Hepatic stellate cell (primary cell): ENCODE results near the gene LONRF2.
"Not testable (repeated sequence)": the region's sequence is repeated elsewhere in the genome, so short reads cannot be mapped to it uniquely, and the experiment has no call there.

Experiments used
- DNase-seq: peaks from one replicate; pipeline ENCODE4 v3.0.0; 2011; ENCODE audit warnings: low spot score

Gene LONRF2

DNA sequence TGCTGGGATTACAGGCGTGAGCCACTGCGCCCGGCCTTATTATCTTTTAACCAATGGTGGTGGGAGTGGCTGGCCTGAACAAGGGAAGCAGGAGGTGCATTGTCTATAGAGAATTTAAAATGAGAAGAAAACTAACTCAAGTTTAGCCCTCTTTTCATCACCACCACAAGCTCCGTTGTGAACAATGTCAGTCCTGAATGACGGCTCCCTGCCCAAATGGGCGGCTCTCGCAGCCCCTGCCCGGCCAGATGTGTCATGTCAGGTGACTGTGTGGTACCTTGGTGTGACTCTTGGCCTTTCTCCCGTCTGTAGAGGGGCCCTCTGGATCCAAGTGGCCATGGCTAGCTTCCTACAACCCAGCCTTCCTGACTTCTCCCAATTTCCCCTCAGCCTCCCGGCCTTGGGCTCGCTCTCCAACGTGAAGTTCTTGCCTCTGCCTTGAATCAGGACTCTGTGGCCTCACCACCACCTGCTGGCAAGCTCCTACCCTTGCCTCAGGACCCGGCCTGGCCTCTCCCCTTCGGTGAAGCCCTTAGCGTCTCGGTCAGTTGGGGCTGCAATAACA, 67.6 kb downstream of the LONRF2 start:
- DNase-seq, result no peak

DNA sequence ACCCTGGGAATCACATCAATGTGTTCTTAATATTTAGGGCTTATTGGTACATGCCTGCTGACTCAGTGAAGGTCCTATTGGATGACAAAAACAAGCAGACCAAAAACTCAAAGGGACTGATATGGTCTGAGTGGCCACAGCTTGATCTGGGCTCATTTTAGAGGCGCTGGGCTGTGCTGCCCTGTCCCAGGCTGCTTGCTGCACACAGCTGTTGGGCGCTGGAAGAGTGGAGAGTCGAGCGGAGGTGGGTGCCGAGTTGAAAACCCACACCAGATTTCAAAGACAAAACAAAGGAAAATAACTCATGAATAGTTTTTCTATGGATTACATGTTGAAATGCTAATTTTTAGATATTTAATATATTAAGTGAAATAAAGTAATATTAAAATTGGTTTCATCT, 68.5 kb downstream of the LONRF2 start:
- DNase-seq, result no peak

DNA sequence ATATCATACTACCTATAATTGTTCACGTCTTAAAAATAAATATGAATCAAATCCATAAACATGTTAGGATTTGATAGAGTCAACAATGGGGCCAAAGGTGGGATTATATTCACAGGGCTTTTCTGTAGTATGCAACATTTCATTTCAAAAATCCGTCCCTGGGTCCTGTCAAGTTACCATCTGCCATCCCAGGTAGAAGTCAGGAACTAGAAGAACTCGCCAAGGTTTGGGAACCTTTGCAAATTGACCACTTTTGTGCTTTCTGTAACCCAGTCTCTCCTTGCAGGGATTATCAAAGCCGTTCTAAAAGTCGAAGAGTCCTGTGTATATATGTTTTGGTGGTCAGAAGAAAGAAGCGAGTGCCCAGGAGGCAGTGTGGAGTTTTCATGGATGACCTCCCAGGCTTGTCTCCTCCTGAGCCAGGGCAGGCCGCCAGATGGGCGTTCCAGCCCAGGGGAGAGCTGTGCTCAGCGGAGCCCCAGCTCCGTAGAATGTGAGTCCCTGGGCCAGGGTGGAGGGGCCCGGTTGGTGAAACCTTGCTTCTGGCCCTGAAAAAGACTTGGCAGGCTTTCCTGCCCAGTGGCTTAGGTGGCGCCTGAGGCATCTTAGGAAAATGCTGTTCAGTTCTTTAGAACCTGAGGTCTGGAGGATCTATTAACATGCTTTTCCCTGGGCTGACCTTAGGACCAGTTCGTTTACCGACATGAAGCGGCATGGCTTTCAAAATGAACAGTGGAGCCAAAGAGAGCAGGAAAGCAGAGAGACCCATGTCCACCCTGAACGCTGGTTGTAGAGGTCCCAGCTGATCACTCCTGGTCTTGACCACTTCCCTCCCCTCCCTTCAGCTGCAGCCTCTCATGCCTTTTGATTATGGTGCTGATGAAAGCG, 69.2 kb downstream of the LONRF2 start:
- DNase-seq, result no peak

DNA sequence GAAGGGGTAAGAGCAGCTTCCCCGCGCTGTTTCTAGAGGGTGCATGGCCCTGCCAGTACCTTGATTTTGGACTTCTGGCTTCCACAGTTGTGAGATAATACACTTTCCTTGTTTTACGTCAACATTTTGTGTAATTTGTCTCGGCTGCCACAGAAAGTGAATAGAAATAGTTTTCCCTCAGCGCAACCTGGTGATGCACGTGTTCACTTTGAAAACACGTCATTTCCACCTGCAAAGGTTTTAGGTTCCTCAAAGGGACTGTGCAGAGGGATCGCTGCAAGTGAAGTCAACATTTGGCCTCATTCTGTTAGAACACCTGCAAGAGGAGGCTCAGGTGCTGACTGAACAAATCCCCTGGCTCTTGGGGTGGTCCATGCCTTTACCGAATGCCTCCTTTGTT, 71.7 kb downstream of the LONRF2 start:
- no peak for DNase-seq

DNA sequence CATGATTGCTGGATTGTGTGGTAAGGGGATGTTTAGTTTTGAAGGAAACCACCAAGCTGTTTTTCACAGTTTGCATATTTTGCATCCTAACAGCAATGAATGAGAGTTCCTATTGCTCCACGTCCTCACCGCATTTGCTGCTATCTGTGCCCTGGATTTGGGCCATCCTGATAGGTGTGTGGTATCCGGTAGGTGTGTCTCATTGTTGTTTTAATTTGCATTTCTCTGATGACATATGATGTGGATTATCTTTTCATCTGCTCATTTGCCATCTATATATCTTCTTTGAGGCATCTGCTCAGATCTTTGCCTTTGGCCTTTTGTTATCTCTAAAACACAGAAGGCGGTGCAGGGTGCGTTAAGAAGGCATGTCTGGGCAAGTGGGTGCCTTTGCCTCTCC, 73.3 kb downstream of the LONRF2 start:
- no peak for DNase-seq

DNA sequence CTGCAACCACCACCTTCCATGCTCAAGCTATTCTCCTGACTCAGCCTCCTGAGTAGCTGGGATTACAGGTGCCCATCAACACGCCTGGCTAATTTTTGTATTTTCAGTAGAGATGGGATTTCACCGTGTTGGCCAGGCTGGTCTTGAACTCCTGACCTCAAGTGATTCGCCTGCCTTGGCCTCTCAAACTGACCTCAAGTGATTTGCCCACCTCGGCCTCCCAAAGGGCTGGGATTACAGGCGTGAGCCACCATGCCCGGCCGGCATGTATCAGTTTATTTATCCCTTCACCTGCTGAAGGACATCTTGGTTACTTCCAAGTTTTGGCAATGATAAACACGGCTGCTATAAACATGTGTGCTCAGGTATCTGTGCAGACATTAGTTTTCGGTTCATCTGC, 73.7 kb downstream of the LONRF2 start:
- DNase-seq, result not testable (repeated sequence)

DNA sequence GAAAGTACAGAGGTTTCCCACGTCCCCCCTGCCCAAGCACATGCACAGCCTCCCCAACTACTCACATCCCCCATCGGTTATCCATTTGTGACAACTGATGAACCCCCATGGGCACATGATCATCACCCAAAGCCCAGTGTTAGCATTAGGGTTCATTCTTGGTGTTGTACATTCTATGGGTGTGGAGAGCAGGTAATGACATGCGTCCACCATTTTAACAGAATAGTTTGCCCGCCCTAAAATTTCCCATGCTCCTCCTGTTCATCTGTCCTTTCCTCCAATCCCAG, 74.3 kb downstream of the LONRF2 start:
- no peak for DNase-seq

DNA sequence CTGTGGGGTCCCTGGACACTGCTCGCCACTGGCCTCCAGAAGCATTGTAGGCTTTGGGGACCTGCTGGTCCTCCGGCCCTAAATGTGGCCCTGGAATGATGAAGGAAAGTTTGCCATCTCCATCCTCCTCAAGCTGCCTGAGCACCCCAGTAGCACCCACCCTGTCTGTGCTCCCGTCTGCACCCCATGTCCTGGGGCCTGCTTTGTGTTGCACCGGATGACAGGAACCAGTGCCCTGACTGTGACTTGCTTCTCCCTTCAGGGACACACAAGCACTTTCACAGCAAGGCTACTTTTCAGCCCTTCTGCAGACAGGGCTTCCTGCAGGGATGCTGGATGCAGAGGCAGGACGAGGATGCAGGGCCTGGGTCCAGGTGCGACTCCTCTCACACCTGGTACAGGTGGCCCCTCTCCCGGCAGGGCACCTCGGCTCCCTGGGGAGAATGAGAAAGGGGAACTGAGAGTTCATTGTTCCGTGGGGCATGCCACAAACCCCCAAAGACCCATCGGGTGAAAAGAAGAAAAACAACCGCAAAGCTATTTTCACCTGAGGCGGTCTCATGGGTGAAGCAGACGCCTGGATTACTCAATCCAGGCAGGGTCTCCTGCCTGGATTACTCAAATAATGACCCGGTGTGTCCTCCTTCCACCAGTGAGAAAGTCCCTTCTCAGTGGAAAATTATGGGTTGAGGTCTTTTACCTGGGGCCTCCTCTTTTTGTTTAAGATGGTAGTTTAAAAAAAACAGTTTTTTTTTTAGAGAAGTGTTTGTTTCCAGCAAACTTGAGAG, 74.9 kb downstream of the LONRF2 start:
- DNase-seq, result no peak

DNA sequence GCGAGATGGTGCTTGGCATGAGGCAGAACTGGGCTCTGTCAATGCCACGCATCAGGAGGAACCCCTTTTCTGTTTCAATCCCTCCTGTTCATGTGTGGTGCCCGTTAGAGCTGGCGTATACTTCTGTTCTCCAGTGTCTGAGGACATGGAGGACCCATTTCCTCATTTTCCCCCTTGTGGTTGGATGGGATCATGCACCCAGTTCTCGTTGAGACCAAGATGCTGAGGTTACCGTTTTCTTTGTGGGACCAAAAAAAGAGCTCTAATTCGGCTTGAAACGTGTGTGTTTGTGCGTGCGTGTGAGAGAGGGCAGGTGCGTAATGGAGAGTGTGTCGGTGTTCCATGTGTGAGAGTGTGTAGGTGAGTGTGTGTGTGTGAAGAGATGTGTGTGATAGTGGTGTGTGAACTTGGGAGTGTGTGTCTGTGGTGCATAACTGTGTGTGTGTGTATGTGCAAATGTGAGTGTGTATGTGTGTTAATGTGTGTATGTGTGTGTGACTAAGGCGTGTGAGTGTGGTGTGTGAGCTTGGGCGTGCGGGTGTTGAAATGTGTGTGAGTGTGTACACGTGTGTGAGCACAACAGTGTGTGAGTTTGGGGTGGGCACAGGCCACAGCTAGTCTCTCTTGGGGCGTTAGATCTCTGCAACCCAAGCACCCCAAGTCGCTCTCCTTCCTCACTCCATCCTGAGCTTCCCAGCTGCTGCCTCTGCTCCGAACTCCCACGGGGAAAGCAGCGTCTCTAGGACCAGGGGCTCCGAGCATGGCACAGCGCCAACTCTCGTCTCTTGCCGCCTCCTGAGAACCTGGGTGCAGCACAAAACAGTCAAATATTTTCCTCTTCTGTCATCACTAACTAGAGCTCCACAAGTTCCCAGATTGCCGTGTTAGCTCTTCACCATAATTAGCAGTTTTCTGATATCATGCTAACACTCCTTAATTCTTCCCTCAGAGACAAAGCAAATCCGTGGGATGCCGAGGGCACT, 75.8 kb downstream of the LONRF2 start:
- DNase-seq, result peak; percentile 54

DNA sequence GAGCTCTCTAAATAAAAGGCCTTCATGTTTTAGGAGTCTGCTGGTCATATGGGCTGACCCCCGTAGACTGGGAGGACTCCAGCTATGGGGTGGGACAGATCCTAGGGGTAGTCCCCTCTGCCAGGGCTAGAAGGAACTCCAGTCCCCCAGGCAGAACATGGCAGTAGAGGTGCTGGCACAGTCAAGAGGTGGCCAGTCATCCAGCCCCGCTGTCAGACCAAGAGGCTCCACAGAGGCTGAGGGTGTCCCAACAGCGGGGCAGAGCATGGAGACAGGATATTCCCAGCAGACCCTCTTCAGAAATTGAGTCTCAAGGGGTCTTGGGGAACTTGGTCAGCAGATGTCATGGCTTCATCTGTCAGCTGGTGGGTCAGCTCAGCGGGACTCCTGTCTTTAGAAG, 76.6 kb downstream of the LONRF2 start:
- no peak for DNase-seq

DNA sequence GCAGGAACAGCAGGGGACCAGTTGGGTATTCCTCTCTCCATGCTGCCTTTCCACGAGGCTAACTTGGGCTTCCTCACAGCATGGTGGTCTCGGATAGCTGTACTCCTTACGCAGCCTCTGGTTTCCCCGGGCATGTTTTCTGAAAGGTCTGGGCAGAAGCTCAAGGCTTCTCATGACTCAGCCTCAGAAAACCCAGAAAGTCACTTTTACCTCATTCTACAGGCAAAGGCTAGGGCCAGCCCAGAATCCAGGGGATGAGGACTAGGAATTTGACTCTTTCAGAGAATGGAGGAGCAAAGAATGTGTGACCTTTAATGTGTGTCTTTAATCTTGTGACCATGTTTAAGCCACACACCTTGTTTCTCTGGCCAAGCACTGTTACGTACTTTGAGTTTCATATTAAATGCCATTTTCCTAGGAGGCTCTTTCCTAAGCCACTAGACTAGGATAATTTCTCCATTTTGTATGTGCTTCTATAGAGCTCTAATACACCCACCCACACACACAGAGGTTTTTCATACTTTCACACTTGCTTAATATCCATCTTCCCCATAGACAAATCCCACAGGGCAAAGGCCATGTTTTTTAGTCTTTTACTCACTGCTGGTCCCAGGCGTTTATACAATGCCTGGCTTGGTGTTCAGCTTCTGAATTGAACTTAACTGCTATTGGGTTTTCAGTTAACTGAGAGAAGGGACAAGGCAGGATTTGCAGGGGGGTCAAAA, 77.3 kb downstream of the LONRF2 start:
- no peak for DNase-seq

DNA sequence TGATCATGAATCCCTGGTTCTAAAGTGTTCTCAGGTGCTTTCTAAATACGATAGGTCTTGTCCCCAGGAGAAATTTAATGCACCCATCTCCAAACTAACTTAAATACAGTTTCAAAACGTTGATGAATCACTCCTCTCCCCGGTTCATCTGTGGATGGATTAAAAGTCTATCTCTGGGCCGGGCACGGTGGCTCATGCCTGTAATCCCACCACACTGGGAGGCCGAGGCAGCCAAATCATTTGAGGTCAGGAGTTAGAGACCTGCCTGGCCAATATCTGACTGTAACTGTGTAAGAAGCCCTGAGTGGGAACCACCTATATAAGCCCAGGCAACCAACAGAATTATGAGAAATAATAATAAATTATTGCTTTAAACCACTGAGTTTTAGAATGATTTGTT, 78.7 kb downstream of the LONRF2 start:
- DNase-seq, result no peak

DNA sequence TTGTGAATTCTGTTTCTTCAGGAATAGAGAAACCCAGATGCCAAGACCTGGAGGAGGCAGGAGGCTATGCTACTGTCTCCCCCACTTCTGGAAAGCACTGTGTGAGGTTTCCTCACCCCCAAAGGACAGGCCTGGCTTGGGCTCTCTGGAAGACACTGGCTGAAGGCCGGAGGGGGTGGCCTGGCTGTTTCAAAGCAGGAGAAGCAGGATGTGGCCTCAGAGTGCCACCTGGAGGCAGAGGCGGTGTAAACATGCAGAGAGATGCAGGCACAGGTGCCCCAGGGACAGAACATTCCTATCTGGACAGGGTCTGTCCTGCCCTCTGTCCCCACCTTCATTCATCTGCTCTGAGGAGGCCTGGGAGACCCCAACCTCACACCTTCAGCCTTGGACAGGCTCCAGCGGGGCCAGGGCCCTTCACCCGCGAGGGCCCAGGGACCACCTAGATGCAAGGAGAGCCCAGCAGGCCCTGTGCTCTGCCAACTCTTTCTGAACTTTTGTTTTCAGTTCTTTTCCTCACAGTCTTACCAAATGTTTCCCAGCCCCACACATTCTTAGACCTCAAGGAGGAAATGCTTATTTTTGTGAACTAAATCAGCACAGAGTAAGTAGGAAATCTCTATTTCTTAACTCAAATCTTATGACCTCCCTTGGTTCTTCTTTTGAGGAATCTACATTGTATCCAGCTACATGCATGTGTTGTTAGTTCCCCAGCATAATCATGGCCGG, 79.2 kb downstream of the LONRF2 start:
- peak; percentile 72 for DNase-seq

DNA sequence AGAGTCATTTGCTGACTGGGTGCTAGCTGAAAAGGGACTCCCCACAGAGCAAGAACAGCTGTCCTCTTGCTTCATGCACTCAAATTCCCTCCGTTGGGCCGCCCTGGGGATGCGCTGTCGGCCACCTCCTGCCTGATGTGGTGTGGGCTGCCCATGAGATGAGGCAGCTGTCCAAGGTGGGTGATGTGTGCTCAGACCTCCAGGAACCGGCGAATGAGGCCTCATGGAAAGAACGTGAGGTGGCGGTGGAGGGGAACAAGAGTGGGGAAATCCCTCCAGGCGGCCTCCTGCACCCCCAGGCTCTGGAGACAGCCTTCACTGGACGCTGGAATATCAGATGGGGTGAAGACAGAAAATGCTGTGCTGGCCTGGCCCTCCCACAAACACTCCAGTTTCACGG, 79.8 kb downstream of the LONRF2 start:
- no peak for DNase-seq

DNA sequence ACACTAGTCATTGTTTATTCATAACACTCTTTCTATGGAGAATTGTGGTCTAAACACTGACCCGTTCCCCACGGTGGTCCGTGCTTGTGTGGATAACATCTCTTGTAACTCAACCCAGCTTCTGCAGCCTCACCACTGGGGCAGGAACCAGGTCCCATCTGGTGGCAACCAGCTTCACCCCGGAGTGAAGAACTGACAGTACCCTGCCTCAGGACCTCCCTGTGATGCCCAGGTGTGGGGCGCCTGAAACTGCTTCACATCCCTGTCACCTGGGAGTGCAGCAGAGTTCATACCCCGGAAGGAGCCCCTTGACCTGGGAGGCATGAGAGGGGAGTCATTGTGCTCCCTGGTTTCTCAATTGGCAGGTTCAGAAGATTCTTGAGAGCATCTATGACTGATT, 81.1 kb downstream of the LONRF2 start:
- no peak for DNase-seq

DNA sequence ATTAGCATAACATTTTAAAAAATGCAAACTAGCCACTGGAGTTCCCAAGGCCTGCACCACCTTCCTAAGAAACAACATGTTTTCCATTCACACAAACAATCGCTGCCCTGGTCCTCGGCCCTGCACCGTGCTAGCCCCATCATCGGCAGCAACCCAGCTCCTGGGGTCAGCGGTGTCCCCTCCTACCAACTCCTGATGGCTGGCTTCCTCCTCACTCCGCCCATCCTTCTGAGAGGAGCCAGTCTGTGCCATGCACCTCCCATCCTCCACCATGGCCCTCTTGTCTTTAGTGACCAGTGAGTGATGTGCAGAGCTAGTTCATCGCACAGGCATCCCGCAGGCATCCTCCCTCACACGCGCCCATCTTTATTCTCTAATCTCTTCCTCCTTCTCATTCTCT, 81.9 kb downstream of the LONRF2 start:
- DNase-seq, result no peak

DNA sequence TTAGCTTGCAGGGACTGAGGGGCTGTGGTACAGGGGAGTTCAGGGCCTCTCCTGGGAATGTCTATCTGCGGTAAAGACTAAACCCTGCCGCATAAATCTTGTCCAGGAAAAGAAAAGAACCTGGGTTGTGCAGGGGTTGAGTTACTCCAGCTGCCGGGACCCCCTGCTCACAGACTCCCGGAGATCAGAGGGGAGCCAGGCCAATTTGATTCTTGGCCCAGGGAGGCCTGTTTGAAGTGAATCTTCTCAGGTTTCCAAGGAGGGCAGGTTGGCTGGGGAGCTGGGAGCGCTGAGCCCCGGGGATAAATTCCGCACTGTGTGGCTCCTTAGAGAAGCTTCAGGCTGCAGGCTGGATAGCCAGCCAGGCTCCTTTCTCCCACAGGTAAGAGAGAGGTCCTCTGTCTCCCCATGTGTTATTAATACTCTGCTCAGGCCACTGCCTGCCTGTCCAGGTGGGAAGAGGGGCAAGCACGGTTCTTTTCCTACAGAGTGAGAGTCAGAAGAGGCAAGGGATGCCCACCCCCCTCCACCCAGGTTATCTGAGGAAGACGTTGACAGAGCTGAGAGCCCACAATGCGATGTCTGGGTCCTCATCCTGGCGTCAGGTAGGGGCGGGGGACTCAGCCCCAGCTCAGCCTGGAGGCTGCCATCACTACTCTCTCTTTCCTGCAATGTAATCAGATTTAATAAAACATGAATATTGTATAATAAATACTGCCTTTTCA, 82.7 kb downstream of the LONRF2 start:
- no peak for DNase-seq

DNA sequence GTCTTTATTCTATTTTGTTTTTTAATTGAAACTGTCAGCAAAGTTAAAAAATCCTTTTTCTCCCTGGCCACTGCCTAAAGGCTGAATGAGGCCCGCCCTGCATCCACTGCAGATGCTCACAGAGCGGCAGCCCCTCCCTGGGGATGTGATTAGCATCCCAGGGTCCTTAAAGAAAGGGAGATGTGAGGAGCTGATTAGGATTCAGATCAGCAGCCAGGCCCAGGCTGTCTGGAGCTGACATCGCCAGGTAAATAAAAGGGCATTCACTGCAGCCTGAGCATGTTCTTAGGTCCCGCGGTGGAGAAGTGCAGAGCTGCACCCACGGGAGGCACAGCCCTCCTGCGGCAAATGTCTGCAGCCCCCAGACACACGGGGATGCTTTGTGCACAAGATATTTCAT, 83.8 kb downstream of the LONRF2 start:
- DNase-seq, result no peak

DNA sequence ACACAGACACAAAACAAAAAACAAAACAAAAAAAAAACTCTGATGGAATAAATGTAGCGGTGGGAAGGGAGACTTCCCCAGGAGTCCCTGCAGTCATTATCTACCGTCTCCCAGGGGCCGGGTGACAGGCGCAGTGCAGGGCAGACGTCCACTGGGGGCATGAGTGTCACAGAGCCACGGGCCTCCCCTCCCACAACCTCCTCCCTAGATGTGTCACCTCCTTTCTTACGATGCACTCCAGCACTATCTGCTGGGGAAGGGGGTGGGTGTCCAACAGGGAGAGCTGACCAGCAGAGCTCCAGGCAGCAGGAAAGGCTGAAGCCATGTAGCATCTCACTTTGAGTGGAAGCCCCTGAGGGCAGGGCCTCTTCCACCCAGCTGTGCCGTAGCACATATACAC, 84.5 kb downstream of the LONRF2 start:
- DNase-seq, result no peak

DNA sequence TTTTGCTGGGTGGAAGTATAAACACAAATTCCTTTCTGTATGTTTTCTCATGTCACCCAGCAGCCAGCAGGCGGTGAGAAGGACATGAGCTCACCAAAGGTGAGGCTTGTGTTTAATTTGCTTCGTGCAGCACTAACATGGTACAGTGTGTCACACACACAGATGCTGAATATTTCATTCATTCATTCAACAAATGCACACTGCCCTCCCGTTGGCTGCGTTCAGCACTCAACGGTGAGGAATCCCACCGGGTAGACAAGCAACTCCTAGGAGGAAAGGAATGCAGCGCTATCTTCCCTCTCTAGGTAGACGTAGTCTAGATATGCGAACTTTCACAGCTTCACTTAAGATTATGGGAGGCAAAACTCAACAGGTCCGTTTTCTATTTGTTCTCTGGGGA, 85.1 kb downstream of the LONRF2 start:
- no peak for DNase-seq
